G401.6 (cell line): ENCODE measurements around the gene PHKG1.
"Not testable (repeated sequence)": the region's sequence is repeated elsewhere in the genome, so short reads cannot be mapped to it uniquely, and the experiment has no call there.

Experiments
- FAIRE-seq: peaks from 2 replicates; lab custom pipeline; 2012; peaks lifted over from hg19 to GRCh38; lab: Jason Lieb, UNC

Gene PHKG1

GRCh38 chr7:56040730-56041129, 52.0 kb downstream of the PHKG1 start:
- FAIRE-seq: no peak

DNA sequence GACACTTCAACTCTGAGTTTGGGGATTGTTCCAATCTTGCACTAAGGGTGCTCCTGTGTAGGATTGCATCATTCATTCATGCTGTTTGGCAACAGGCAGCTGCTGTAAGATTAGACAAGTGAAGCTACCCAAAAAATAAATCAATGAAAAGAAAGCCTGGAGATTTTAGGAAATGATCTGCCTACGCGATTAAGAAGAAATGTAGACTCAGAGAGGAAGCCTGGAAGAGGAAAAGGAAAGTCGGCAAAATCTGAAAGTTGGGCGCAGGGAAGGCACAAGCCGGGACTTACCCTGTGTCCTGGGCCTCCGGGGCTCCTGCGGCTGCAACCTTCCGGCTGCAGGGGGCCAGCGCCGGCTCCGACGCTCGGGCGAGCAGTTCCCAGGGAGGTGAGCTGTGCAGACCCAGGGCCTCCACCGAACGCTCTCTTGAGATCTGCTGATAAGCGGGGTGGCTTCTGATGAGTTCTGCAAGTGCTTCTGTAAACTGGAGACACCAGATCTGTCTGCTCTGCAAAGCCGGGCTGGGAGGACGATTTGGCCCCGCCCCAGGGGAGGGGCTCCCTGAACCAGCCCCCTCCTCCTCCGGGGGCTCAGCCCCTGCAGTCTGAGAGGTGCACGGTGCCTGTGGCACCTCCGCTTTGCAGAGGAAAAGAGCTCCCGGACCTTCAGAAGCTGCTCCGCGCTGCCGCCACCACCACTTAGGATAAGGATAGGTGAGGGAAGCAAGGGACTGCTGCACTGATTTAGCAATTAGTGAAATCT, 58.9 kb downstream of the PHKG1 start:
- peak; percentile 87 for FAIRE-seq

GRCh38 chr7:56032578-56032977, 60.2 kb downstream of the PHKG1 start:
- not testable (repeated sequence) for FAIRE-seq

- FAIRE-seq: not testable (repeated sequence)
Observed at GRCh38 chr7:56031556-56031955, 61.2 kb downstream of the PHKG1 start.

GRCh38 chr7:56030340-56030739, 62.4 kb downstream of the PHKG1 start:
- no peak for FAIRE-seq
